EL (cell line): ENCODE data around the gene NAMPT.

Source experiments
- DNase-seq: peaks from one replicate; pipeline ENCODE4 v3.0.0-alpha.2; 2016

The NAMPT gene

DNA sequence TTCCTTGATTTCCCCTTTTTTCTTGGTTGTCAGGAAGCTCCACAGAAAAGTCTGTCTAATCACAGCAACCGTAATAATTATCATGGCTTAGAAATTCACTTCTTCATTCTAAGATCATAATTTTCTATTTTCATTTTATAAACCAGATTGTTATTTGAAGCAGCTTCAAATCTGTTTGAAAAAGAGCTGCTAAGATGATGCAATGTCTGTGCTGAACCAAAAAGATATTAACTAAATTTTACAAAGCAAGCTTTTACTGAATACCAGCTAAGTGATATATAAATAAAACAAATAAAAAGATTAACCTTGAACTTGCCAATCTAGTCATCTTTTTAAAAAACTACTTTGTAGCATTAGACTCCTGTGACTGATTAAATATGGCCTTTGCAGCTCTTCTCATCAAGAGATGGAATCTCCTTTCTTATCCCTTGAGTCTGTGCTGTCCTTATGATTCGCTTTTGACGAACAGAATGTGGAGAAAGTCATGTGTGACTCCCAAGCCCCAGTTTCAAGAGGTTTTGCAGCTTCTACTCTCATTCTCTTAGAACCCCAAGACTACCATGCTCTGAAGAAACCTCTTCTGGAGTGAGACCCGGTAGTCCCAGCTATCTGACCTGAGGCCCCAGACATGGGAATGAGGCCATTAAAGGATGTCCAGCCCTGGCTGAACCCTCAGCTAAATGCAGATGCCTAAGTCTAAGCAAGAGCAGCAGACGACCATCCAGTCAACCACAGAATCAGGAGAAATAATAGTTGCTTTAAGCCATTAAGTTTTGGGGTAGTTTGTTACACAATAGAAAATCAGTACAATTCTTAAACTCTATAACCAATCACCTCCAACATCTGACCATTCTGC, 14.4 kb downstream of the NAMPT start:
- no peak for DNase-seq

GRCh38 chr7:106269254-106269961, 15.4 kb downstream of the NAMPT start:
- DNase-seq = no peak

DNA sequence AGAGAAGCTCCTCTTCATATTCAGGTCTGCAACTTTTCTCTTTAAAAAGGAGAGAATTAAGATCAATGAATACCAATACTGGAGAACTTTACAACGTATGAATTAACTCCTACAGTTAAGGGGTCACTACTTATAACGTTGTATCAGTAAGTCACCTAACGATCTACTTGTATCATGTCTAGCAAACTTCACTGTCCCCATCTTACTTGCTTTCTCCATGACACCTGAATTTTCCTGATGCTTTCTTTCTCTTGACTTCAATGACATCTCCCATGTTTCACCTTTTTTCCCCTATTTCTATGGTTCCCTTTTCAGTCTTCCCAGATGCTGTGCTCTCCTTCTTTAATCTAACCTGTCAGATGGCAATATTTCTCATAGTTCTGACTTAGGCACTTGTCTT, 19.6 kb downstream of the NAMPT start:
- no peak for DNase-seq

GRCh38 chr7:106262221-106262881, 22.4 kb downstream of the NAMPT start:
- no peak for DNase-seq

- no peak for DNase-seq
Measured at GRCh38 chr7:106260136-106260561, 24.6 kb downstream of the NAMPT start.

DNA sequence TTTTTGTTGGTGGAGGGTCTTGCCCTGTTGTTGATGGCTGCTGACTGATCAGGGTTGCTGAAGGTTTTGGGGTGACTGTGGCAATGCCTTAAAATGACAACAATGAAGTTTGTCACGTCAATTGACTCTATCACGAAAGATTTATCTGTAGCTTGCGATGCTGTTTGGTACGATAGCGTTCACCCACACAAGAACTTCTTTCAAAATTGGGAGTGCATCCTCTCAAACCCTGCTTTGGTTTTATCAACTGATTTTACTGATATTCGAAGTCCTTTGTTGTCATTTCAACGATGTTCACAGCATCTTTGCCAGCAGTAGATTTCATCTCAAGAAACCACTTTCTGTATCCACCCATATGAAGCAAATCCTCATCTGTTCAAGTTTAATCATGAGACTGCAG, 26.0 kb downstream of the NAMPT start:
- DNase-seq = no peak

GRCh38 chr7:106257752-106258151, 27.0 kb downstream of the NAMPT start:
- no peak for DNase-seq

GRCh38 chr7:106256144-106256543, 28.6 kb downstream of the NAMPT start:
- no peak for DNase-seq

DNA sequence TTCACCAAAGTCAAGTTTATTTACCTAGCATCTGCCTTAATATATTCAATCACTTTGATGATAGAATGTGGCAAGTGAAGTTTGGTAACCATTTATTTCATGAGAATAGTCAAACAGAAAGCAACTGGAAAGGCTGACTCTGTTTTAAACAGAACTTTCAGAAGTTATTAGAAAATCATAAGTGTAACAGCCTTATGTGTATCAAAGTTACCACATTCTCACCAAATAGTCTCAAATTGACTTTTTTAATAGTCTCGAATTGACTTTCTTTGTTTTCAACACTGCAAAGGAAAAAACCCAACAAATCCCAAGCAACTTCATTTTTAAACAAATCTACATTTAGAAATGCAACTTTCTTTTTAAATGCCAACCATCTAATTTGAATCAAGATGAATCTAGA, 29.5 kb downstream of the NAMPT start:
- DNase-seq = no peak

DNA sequence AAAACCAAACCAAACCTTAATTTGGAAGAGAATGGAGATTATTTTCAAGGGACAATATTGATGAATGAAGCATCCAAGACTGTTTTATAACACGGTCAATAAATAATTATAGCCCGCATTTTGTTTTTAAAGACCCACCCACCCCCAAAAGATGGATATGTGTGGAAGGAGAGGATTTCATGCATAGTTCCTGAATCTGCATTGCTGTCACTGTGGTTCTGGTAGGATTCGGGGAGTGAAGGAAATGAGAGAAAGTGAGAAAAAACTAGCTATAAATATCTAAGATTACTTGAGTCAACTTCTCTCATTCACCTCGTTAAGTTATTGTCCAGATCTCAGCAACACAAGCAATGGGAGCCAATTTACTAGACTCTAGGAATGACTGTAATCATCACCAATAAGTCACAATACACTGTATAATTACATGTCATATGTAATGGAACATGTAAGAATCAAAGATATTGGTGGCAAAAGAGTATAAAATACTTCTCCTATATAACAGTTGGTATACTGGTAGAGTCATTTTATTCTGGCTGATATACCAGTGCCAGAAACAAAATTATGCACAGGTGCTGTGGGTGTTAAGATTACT, 30.2 kb downstream of the NAMPT start:
- DNase-seq = no peak

- DNase-seq = no peak
Measured at GRCh38 chr7:106252568-106252967, 32.2 kb downstream of the NAMPT start.

- no peak for DNase-seq
Measured at GRCh38 chr7:106249488-106249887, 35.3 kb downstream of the NAMPT start.

DNA sequence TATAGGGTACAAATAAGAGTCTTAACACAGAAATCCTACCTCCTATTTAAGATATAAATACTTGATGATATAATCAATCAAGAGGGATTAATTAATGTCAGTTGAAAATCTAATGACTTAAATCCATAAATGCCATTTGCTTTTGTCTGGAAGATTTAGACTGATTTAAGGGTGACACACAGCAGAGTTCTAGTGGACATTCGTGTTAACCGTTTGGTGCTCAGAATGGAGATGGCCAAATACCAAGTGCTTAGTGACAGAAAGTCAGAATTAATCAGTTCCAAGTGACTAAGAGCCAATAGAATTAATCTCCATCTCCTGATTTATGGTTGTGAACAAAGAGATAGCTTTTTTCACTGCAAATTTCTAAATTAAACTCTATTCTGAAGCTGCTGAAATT, 36.2 kb downstream of the NAMPT start:
- no peak for DNase-seq

DNA sequence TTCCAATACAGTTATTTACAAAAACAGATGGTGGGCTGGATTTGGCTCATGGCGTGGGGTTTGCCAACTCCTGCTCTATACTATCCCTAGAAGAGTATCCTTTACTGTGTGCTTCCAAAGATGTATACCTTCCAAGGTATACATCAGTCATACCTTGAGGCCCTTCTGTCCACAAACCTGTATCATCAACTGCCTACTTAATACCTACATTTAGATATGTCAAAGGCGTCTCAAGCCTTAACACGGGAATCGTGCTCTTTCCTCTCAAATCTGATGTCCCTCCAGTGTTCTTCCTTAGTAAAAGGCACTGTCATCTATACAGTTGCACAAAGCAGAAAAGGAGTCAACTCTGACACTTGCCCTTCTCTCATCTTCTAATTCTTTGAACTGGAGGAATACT, 36.9 kb downstream of the NAMPT start:
- DNase-seq = no peak

DNA sequence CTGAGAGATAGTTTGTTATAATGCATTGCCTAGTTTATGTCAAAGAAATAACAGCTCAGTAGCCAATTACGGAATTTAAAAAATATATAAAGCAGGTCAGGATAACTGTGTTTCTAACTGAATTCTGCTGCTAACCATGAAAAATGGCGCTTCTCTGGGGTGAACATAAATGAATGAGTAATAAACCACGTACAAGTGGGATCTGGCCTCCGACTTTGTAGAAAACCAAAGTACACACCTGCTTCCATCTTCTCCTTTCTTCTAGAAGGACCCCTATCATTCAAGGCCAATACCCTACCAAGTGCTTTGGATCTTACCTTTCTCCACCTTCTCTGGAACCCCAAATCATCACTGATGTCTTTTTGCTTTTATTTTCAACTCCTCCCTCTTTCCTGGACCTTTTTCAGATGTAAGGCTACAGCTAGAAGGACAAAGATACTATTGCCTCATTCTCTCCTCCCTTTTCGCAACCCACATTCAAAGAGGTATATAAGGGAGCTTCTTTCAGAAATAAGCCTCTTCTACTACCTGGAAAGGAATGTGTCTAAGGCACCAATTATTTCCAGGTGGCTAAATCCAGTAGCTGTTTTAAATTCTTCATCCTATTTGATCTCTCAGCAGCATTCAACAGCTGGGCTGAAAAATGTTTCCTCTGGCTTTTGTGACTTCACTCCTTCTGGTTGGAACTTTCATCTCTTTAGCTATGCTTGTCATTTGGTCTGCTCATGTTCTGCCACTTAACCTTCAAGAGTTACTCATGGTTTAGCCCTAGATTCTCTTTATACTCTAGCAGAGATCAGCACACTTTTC, 37.7 kb downstream of the NAMPT start:
- no peak for DNase-seq

DNA sequence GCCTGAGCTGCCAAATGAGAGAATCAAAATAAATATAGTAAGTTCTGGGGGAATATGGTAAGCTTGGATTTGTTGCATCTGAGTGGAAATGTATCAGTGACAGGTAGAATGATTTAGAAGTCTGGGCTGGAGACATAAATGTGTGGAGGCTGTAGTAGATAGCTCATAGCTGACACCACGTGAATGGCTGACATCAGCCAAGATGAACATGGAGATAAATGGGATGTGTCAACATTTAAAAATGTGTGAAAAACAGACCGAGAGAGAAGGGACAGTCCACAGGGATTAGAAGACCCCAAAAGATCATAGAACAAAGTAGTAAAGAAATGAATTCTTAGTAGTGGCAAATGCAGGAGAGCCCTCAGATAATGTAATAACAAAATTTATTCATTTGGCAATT, 40.9 kb downstream of the NAMPT start:
- DNase-seq = peak; percentile 51

- DNase-seq = peak; percentile 45
Measured at GRCh38 chr7:106239406-106239805, 45.4 kb downstream of the NAMPT start.

- DNase-seq = no peak
Measured at GRCh38 chr7:106238830-106239229, 46.0 kb downstream of the NAMPT start.

DNA sequence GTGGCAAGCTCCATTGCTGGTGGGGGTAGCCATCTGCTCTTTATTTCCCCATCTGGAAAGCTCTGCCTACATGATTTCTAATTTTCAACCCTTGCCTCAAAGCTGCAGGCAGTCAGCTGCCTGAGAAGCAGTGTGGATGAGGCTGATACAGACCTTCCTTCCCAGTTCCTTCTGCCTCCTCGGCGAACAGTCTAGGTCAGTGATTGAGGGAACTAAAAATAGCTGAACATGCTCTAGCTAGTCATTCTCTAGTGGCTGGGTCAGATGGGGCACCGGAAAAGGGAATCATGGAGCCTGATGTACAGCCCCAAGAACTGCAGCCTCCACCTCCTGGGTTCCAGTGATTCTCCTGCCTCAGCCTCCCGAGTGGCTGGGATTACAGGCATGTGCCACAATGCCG, 48.7 kb downstream of the NAMPT start:
- no peak for DNase-seq

DNA sequence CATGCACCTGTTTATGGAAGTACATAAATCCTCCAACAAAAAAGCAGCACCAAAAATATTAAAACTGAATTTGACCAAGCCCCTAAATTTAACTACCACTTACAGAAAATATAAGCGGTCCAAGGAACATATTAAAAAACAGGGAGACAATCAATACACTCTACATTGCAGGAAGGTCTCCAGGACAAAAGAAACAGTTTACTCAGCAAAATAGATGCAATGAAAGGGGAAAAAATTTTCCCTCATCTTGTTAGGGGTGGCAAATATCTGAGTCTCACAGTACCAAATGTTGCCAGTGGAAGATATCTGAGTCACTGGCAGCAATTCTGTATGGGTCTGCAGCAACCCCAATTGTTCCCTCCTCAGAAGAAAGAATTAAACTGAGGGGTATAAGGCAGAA, 50.4 kb downstream of the NAMPT start:
- no peak for DNase-seq

DNA sequence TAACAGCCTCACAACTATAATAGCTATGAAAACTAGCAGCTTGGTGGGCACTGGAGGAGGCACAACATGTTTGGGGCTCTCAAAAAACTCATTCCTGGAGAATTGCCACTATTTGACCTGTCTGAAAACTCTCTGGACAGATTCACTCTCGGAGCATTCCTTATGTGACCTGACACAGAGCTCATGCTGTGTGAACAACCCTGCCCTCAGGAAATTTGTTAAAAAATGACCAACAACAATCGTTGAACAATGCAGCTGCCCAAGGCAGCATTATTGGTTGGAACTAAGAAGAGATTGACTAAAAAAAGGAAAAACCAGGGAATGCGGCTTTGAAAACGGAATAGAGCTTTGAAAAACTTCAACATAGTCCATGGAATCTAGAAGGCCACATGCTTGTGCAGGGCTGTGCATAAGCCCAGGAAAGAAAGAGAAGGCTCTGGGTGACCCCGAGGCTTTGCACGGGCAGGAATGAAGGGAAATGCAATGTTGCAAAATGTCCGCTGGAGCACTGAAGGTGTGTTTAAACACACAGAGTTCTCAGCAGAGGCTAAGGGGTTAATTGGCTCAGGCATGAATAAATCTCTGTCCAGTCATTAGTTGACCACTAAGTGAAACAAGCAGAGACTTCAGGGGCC, 52.8 kb downstream of the NAMPT start:
- peak; percentile 12 for DNase-seq

- peak; percentile 33 for DNase-seq
Measured at GRCh38 chr7:106225856-106226255, 58.9 kb downstream of the NAMPT start.
